ENCODE data around the gene MEIS2.

DNA sequence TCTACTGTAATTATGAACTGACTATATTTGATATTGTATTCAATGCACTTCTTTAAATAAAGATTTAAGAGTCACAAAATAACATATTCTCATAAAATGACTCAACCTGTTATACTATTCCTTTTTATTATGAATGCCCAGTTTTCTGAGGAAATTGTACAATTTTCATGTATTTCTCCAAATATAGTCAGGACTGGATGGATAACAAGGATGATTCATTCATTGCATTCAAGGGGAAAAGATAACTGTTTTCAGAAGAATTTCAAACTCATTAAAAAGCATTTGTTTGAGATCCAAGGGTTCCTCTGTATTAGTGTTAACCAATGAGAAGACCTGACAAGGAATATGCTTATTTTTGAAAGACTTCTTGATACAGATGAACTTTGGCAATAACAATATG, 163.7 kb downstream of the MEIS2 start:
- TF ChIP-seq, protein P1, sequence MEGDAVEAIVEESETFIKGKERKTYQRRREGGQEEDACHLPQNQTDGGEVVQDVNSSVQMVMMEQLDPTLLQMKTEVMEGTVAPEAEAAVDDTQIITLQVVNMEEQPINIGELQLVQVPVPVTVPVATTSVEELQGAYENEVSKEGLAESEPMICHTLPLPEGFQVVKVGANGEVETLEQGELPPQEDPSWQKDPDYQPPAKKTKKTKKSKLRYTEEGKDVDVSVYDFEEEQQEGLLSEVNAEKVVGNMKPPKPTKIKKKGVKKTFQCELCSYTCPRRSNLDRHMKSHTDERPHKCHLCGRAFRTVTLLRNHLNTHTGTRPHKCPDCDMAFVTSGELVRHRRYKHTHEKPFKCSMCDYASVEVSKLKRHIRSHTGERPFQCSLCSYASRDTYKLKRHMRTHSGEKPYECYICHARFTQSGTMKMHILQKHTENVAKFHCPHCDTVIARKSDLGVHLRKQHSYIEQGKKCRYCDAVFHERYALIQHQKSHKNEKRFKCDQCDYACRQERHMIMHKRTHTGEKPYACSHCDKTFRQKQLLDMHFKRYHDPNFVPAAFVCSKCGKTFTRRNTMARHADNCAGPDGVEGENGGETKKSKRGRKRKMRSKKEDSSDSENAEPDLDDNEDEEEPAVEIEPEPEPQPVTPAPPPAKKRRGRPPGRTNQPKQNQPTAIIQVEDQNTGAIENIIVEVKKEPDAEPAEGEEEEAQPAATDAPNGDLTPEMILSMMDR (IDR thresholded peaks at IDR 0.05) = no peak
- TF ChIP-seq EP300 (IDR thresholded peaks at IDR 0.05) (no peak), POLR2A (IDR thresholded peaks at IDR 0.05) (no peak)
